Measurements from ENCODE around the gene PTPRK.

DNA sequence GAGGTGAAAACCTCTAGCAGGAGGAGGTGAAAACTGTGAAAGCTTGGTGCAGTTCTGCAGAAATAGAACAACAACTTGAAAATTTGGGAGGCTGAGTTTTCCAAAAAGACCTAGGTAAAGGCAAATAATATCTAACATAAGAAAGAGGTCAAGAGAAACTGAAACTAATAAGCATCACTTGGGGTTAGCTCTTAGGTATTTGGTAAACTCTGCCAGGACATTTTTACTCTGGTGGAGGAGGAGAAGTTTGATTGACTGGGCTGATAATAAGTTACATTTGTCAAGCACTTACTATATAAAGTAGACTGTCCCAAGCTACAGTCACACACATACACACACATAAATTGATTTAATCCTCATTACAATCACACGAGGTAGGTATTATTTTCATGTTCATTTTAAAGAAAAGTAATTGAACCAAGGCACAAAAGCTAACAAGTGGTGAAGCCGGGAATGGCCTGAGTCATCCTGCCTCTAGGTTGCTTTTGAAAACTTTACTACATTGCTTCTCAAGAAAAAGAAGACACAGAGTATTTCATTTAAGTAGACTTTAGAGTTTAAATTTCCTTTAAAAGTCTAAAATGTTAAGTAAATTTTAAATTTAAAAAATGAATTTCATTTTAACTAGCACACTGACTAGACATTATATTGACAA, 275.5 kb downstream of the PTPRK start:
- TF ChIP-seq SP1 (IDR thresholded peaks at IDR 0.05) (no peak), FOXA1 (IDR thresholded peaks at IDR 0.05) (no peak), BHLHE40 (IDR thresholded peaks at IDR 0.05; ENCODE audit: borderline replicate concordance) (no peak), L3MBTL2 (conservative IDR thresholded peaks at IDR 0.05) (no peak), FOXM1 (IDR thresholded peaks at IDR 0.05; ENCODE audit: borderline replicate concordance) (no peak), FOXK2 (IDR thresholded peaks at IDR 0.05) (no peak), SUZ12 (IDR thresholded peaks at IDR 0.05) (no peak), CTBP1 (IDR thresholded peaks at IDR 0.05; ENCODE audit: borderline replicate concordance) (no peak), ELF4 (IDR thresholded peaks at IDR 0.05) (no peak), NFRKB (IDR thresholded peaks at IDR 0.05) (no peak), HDGF (IDR thresholded peaks at IDR 0.05; ENCODE audit: borderline replicate concordance) (no peak), LEF1 (IDR thresholded peaks at IDR 0.05; ENCODE audit: borderline replicate concordance) (no peak), TARDBP (IDR thresholded peaks at IDR 0.05) (no peak)
- TF ChIP-seq, protein P1, sequence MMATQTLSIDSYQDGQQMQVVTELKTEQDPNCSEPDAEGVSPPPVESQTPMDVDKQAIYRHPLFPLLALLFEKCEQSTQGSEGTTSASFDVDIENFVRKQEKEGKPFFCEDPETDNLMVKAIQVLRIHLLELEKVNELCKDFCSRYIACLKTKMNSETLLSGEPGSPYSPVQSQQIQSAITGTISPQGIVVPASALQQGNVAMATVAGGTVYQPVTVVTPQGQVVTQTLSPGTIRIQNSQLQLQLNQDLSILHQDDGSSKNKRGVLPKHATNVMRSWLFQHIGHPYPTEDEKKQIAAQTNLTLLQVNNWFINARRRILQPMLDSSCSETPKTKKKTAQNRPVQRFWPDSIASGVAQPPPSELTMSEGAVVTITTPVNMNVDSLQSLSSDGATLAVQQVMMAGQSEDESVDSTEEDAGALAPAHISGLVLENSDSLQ (IDR thresholded peaks at IDR 0.05) = no peak

All from HEK293T (cell line).